HCT116 (cell line): ENCODE data around the gene MBOAT7. TPM values are rescaled to one million over a fixed set of nuclear protein-coding genes. Genes with fewer than 3 reads are reported as not detected.

Source experiments
- ATAC-seq: fragments of 200-7000 bp; cut with Tn5 transposase; 2 replicates; pipeline ENCODE4 v1.9.1; 2020; ENCODE audit warnings: mild to moderate bottlenecking, moderate library complexity
- BruUV-seq: library from RNA; stranded (reverse); fragments of 400-500 nt; replicated peaks from 2 replicates; lab custom pipeline; 2021; lab: Mats Ljungman, UMichigan
- CTCF ChIA-PET: fragments of 300-600 bp; sonication (Branson Sonifier 250); formaldehyde crosslinking; loops from one replicate; lab custom pipeline; 2021; ENCODE audit warnings: antibody characterized with exemption; lab: Charles Lee
- POLR2A ChIA-PET: fragments of 300-600, 350-600 bp; sonication (Branson Sonifier 250); formaldehyde crosslinking; loops from one replicate; lab custom pipeline; 2021; ENCODE audit warnings: antibody characterized with exemption; lab: Charles Lee
- RAD21 ChIA-PET, 2 experiments: fragments of 300-600 bp; sonication (Branson Sonifier 250); formaldehyde crosslinking; loops; one replicate each; lab custom pipeline; 2023; ENCODE audit warnings: low total read pairs in 2 of 2; ENCODE audit not compliant: uncharacterized antibody in 2 of 2, unreplicated experiment in 2 of 2, low non-redundant PET in 1 of 2; lab: Charles Lee
- DNase-seq: peaks from one replicate; pipeline ENCODE4 v3.0.0-alpha.2; 2010; ENCODE audit warnings: low read depth, low spot score
- H2AFZ ChIP-seq: fragments of 200-600 bp; shearing (Covaris generic), sonication (generic); 2 replicates; pipeline ENCODE4 v1.6.1; 2017; ENCODE audit warnings: low read depth, mixed run types, mixed read lengths, antibody characterized with exemption, low read length; ENCODE audit not compliant: poor library complexity, severe bottlenecking
- H3K27ac ChIP-seq: 2 replicates; pipeline ENCODE4 v1.5.1; 2012; ENCODE audit warnings: low read depth, low read length
- H3K27me3 ChIP-seq: fragments of 200-600 bp; sonication (generic); 2 replicates; pipeline ENCODE4 v1.6.1; 2016; ENCODE audit warnings: mixed run types, low read length, mixed read lengths; ENCODE audit not compliant: insufficient read depth
- H3K36me3 ChIP-seq, 2 experiments: fragments of 200-500 bp in 1 of 2; fragments of 200-600 bp in 1 of 2; sonication (Bioruptor generic) in 1 of 2; sonication (generic) in 1 of 2; 2 replicates each; pipeline versions ENCODE4 v1.5.1 to v1.6.1; 2014 to 2016; ENCODE audit warnings: low read length in 2 of 2, inconsistent platforms in 1 of 2, mixed read lengths in 1 of 2, mixed run types in 1 of 2; ENCODE audit not compliant: insufficient read depth in 2 of 2, control insufficient read depth in 1 of 2
- H3K4me1 ChIP-seq, 2 experiments: fragments of 200-600 bp in 1 of 2; sonication (generic) in 1 of 2; 2 replicates each; pipeline versions ENCODE4 v1.5.1 to v1.6.1; 2012 to 2017; ENCODE audit warnings: low read length in 2 of 2, inconsistent platforms in 1 of 2, mild to moderate bottlenecking in 1 of 2, mixed read lengths in 1 of 2, mixed run types in 1 of 2, moderate library complexity in 1 of 2; ENCODE audit not compliant: insufficient read depth in 2 of 2, control insufficient read depth in 1 of 2
- H3K4me2 ChIP-seq: fragments of 200-600 bp; sonication (generic); 2 replicates; pipeline ENCODE4 v1.6.1; 2017; ENCODE audit warnings: mixed run types, low read length, mixed read lengths
- H3K4me3 ChIP-seq, 2 experiments: fragments of 200-600 bp in 1 of 2; sonication (generic) in 1 of 2; replicated peaks in 1 of 2; 2 replicates each; pipeline ENCODE4 v1.5.1; 2011 to 2016; ENCODE audit warnings: low read length in 2 of 2, control low read depth in 1 of 2, low read depth in 1 of 2, mild to moderate bottlenecking in 1 of 2, mixed read lengths in 1 of 2, mixed run types in 1 of 2
- H3K79me2 ChIP-seq: fragments of 200-600 bp; sonication (generic); 2 replicates; pipeline ENCODE4 v1.6.1; 2017; ENCODE audit warnings: mild to moderate bottlenecking, mixed run types, low read length, moderate library complexity, mixed read lengths; ENCODE audit not compliant: insufficient read depth
- H3K9ac ChIP-seq: fragments of 200-600 bp; sonication (generic); 2 replicates; pipeline ENCODE4 v1.6.1; 2016; ENCODE audit warnings: low read length, mixed read lengths
- H3K9me2 ChIP-seq: fragments of 200-600 bp; sonication (generic), shearing (Covaris generic); 2 replicates; pipeline ENCODE4 v1.6.1; 2017; ENCODE audit warnings: mixed run types, mild to moderate bottlenecking, moderate library complexity; ENCODE audit not compliant: insufficient read depth
- H3K9me3 ChIP-seq, 2 experiments: fragments of 200-500 bp in 1 of 2; fragments of 200-600 bp in 1 of 2; sonication (Bioruptor generic) in 1 of 2; sonication (generic) in 1 of 2; 2 replicates each; pipeline ENCODE4 v1.6.1; 2014 to 2017; ENCODE audit warnings: low read length in 2 of 2, mixed read lengths in 2 of 2, inconsistent platforms in 1 of 2, low read depth in 1 of 2, mild to moderate bottlenecking in 1 of 2, mixed run types in 1 of 2, moderate library complexity in 1 of 2; ENCODE audit not compliant: control insufficient read depth in 1 of 2, insufficient read depth in 1 of 2
- H4K20me1 ChIP-seq: fragments of 200-600 bp; sonication (generic), shearing (Covaris generic); 2 replicates; pipeline ENCODE4 v1.6.1; 2017; ENCODE audit warnings: mixed run types, mild to moderate bottlenecking, moderate library complexity; ENCODE audit not compliant: insufficient read depth
- CEBPB ChIP-seq: IDR thresholded peaks from 2 replicates; pipeline ENCODE4 v1.6.1; 2012; ENCODE audit warnings: low read depth
- EGR1 ChIP-seq: IDR thresholded peaks from 2 replicates; pipeline ENCODE4 v1.6.1; 2012; ENCODE audit warnings: low read depth
- RAD21 ChIP-seq: IDR thresholded peaks from 2 replicates; pipeline ENCODE4 v1.6.1; 2012; ENCODE audit warnings: low read depth, mild to moderate bottlenecking
- SRF ChIP-seq: IDR thresholded peaks from 2 replicates; pipeline ENCODE4 v1.6.1; 2012; ENCODE audit warnings: low read depth
- YY1 ChIP-seq: IDR thresholded peaks from 2 replicates; pipeline ENCODE4 v1.6.1; 2011; ENCODE audit warnings: low read length, low read depth, moderate library complexity, mild to moderate bottlenecking; ENCODE audit not compliant: insufficient replicate concordance; ENCODE audit errors: extremely low read depth
- ZNF274 ChIP-seq: fragments of 200-500 bp; sonication (Bioruptor generic); IDR thresholded peaks from 2 replicates; pipeline ENCODE4 v1.6.1; 2014; ENCODE audit warnings: mild to moderate bottlenecking, low read depth, low read length, inconsistent platforms
- intact Hi-C: fragments of 100-400 bp; cut with micrococcal nuclease; formaldehyde crosslinking; loops from 2 replicates; pipeline ENCODE4 v1.10.0; 2022
- total RNA-seq: library from RNA; stranded (reverse); gene quantifications from one replicate; pipeline ENCODE4 v1.2.1, GENCODE V29; 2021; ENCODE audit not compliant: unreplicated experiment
- TF ChIP-seq, protein P1 (sequence below), 3 experiments: fragments of 200-600 bp in 1 of 3; sonication (generic) in 1 of 3; IDR thresholded peaks in 2 of 3; conservative IDR thresholded peaks in 1 of 3; 2 replicates each; pipeline ENCODE4 v1.5.1; 2012 to 2017; ENCODE audit warnings: low read depth in 2 of 3, low read length in 2 of 3, antibody characterized with exemption in 1 of 3, borderline replicate concordance in 1 of 3, control low read depth in 1 of 3, mild to moderate bottlenecking in 1 of 3, mixed read lengths in 1 of 3, mixed run types in 1 of 3, moderate library complexity in 1 of 3; ENCODE audit not compliant: insufficient read depth in 1 of 3

The MBOAT7 gene
- total RNA-seq, 1 experiment from 2014 or later = 113 TPM

DNA sequence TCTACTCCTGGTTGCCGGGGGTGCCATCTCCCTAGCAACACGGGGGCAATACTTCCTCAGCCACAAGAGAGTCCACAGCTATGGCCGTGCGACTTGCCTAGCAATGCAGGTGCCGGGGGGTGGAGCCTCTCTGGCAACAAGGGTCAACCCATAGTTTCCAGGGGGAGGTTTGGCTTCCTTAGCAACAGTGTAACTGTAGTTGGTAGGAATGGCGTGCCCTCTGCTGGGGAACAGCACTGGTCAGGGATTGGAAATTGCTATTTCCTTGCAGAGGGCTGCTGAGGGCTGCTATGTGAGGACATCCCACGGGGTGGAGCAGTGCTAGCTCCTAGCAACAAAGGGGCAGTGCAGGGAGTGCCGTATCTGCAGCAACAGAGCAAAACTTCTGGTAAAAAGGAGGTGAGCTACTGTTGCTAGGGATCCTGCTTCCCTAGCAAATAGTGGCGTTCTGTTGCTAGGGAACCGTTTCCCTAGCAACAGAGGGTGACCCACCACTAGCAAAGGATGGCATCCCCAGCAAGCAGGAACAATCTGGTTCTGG lies 9.4 kb downstream of the MBOAT7 start:
- Histone ChIP-seq H2AFZ (no peak overlapping the region), H3K4me1 (peaks cover 0 to 6% of the 10 kb centered on the region in 2 experiments; a peak in 1 of 4 replicates), H3K27me3 (no peaks in the 10 kb centered on the region), H3K79me2 (no peaks in the 10 kb centered on the region), H3K9ac (no peak overlapping the region), H3K4me3 (no peak overlapping the region), H3K36me3 (peaks cover 13 to 25% of the 10 kb centered on the region in 2 experiments; a peak in 3 of 4 replicates), H3K9me3 (no peaks in the 10 kb centered on the region), H3K9me2 (no peaks in the 10 kb centered on the region), H3K4me2 (no peak overlapping the region), H4K20me1 (no peaks in the 10 kb centered on the region), H3K27ac (no peak overlapping the region)
- RAD21 ChIA-PET = interaction anchor here in 1 of 2 experiments (0.6 kb wide), 1 partner anchor 21 kb away, joined by 3 read pairs; the partner anchor contains the start of gene RPS9
- CTCF ChIA-PET = interaction anchor here (1.0 kb wide), 1 partner anchor 10 kb away, joined by 3 read pairs; the partner anchor contains the start of gene MBOAT7
- TF ChIP-seq EGR1 = no peak
- TF ChIP-seq ZNF274 = no peak
- TF ChIP-seq, protein P1, sequence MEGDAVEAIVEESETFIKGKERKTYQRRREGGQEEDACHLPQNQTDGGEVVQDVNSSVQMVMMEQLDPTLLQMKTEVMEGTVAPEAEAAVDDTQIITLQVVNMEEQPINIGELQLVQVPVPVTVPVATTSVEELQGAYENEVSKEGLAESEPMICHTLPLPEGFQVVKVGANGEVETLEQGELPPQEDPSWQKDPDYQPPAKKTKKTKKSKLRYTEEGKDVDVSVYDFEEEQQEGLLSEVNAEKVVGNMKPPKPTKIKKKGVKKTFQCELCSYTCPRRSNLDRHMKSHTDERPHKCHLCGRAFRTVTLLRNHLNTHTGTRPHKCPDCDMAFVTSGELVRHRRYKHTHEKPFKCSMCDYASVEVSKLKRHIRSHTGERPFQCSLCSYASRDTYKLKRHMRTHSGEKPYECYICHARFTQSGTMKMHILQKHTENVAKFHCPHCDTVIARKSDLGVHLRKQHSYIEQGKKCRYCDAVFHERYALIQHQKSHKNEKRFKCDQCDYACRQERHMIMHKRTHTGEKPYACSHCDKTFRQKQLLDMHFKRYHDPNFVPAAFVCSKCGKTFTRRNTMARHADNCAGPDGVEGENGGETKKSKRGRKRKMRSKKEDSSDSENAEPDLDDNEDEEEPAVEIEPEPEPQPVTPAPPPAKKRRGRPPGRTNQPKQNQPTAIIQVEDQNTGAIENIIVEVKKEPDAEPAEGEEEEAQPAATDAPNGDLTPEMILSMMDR (IDR thresholded peaks at IDR 0.05 in 2 of 3, conservative IDR thresholded peaks at IDR 0.05 in 1 of 3; ENCODE audit: borderline replicate concordance in 1 of 3, insufficient read depth in 1 of 3, low read depth in 2 of 3, low read length in 2 of 3) = peak in 2 of 3 experiments; percentile 18 to 23; a peak in 2 of 6 replicates
- intact Hi-C loops = no loop called here
- DNase-seq (no peak), ATAC-seq (peak; percentile 74)
- no TSS peak for BruUV-seq
- POLR2A ChIA-PET = interaction anchor here (1.5 kb wide), 1 partner anchor 10 kb away, joined by 4 read pairs; the partner anchor contains the start of gene MBOAT7

DNA sequence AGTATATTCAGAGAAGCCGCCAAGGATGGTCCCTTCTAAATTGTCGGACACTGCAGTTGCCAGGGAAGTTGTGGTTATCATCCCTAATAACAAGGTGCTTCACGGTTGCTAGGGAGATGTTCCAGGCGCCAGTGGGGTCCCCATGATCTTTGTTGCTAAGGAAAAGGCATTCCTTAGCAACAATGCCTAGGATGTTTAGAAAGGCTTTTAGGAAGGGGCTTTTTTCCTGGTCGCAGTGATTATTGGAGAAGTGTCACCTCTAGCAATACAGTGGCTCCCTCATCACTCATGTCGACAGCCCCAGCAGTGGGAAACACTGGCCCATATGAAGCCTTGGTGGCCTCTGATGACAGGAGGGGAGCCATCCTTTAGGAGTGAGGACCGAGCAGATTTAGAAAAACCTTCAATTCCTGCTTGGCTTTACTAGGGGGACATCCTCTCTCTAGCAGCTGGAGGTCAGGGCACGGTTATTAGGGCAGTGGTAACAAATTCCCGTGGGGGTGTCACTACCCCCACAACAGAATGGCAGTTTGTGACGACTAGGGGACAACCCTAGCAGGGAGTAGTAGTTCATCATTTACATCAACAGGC lies 10.0 kb downstream of the MBOAT7 start:
- ChIA-PET RAD21 (interaction anchor here in 1 of 2 experiments (0.6 kb wide), 1 partner anchor 22 kb away, joined by 3 read pairs; the partner anchor contains the start of gene RPS9), POLR2A (interaction anchor here (1.5 kb wide), 1 partner anchor 10 kb away, joined by 4 read pairs; the partner anchor contains the start of gene MBOAT7), CTCF (interaction anchor here (1.0 kb wide), 1 partner anchor 10 kb away, joined by 3 read pairs; the partner anchor contains the start of gene MBOAT7)
- H3K79me2 ChIP-seq = no peaks in the 10 kb centered on the region
- BruUV-seq = no TSS peak
- ATAC-seq = no peak
- H3K27ac ChIP-seq = no peak overlapping the region
- no peak overlapping the region for H2AFZ ChIP-seq
- intact Hi-C loops = no loop called here
- no peaks in the 10 kb centered on the region for H3K9me2 ChIP-seq
- no peak overlapping the region for H3K4me3 ChIP-seq
- TF ChIP-seq CEBPB (no peak), YY1 (no peak), SRF (no peak), RAD21 (no peak)
- H3K4me2 ChIP-seq = no peak overlapping the region
- no peaks in the 10 kb centered on the region for H3K9me3 ChIP-seq
- DNase-seq = no peak
- H3K36me3 ChIP-seq = peaks cover 13 to 25% of the 10 kb centered on the region in 2 experiments; a peak in 3 of 4 replicates
- no peaks in the 10 kb centered on the region for H3K27me3 ChIP-seq
- H4K20me1 ChIP-seq = no peaks in the 10 kb centered on the region
- no peak overlapping the region for H3K9ac ChIP-seq
- H3K4me1 ChIP-seq = peaks cover 0 to 6% of the 10 kb centered on the region in 2 experiments; a peak in 1 of 4 replicates
